GM19023 (cell line): Measurements from ENCODE around the gene MYBPHL.

ENCODE experiments used
- ATAC-seq: cut with Tn5 transposase; IDR thresholded peaks from one replicate; pipeline ENCODE4 v1.9.1; 2021; ENCODE audit warnings: mild to moderate bottlenecking, moderate library complexity; ENCODE audit not compliant: unreplicated experiment

The MYBPHL gene

DNA sequence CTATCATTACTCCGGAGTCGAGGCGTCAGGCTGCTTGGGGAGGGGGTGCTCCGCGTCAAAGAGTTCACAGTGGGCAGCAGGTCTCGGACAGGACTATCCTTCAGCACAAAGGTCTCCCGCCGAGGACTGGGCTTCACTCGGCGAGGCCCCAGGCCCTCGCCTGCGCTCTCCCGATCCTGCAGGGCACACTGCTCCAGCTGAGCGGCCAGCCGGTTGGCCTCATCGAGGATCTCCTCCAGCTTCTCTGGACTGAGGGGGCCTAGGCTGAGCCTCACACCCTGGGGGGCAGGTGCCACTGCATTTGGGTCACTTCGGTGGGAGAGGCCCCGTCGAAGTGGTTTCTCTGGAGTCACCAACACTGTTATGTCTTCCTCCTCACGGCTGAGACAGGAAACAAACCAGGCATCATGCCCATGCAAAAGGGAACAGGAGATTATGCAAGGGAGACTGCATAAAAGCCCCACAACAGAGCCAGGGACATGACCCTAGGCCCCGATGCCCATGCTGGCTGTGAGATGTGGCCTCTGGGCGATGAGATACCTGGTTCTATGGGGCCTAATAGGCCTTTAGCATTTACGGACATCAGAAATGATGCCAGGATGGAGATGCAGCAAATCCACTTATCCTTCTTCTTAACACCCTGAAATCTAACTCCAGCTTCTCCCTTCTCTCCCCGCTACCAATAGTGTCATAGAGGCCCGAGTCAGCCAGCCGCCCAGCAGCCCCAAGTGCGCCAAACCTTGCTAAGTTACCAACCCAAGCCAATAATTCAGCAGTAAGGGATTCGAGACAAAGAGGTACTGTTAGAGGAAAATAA, 24.9 kb downstream of the MYBPHL start:
- no peak for ATAC-seq

DNA sequence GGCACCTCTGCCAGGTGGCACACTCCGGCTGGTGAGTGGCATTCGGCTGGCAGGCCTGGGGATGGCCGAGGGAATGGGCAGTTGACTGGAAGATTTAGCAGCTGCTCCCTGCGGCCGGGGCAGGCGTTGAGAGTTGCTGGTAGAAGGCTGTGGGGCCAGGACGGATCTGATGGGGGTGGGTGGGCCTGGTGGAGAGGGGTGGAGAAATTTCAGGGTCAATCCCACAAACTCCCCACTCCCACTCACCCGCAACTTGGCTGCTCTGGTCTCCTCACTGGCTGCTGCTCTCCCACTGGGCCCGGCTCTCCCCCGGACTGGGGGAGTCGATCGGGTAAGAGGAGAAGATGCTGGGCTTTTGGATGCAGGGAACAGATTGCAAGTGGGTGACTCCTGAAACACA, 25.9 kb downstream of the MYBPHL start:
- ATAC-seq = no peak

DNA sequence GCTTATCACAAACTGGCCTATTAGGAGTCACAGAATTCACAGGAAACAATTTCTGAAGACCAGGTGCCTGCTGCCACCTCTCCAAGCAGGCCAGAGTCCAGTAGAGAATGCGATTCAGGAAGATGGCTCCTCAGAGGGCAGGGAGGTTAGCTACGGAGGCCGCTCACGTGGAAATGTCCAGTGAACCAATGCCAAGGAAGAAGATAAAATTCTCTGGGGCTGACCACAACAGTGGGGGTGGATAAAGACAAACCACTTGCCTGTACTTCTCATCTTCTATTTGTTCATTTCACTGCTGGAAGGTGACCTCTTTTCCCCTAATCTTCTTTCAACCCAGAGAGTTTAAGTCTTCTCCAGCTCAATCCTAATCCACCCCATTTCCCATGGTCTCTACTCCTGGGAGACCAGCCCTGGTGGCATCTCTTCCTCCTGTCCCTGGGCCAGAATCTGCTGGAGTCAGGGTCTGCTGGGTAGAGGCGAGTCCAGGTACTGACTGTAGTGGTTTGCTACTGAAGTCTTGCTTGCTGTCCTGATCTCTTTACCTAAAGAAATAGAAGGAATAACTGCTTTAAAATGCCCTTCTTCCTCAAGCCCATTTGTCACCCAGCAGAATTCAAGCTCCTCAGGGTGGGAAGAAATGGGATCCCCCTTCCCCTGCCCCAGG, 27.1 kb downstream of the MYBPHL start:
- ATAC-seq = no peak

DNA sequence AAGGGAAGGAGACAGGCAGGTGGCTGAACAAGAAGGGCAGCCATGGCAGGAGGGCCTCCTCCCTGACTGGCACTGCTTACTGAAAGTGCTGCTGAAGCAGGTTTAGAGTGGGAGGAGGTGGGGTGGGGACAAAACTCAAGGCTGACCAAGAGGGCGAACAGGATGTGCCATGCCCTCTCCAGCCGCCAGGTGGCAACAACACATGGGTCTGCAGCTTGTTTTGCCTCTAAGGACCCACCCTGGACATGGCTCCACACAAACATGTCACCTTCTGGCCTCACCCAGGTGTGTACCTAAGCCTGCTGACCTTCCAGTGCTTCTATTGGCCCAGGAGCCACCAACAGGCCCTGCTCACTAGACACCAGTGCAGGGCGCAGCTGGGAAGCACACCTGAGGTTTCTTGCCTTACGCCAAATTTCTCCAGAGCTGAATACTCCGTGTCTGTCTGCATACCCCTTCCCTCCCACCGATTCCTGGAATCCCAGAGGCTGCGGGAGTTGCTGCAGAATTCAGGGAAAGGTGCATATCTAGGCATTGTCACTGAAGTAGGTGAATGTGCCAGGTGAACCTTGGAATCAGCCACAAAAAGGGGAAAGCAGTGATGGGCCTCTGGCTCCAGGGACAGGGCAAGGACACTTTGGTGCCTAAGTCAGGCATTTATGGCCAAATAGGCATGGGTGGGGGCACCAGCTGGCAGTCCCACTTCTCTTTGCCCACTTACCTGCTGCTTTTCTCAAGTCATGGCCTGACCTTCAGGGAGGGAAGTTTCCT, 29.2 kb downstream of the MYBPHL start:
- peak; percentile 79 for ATAC-seq

DNA sequence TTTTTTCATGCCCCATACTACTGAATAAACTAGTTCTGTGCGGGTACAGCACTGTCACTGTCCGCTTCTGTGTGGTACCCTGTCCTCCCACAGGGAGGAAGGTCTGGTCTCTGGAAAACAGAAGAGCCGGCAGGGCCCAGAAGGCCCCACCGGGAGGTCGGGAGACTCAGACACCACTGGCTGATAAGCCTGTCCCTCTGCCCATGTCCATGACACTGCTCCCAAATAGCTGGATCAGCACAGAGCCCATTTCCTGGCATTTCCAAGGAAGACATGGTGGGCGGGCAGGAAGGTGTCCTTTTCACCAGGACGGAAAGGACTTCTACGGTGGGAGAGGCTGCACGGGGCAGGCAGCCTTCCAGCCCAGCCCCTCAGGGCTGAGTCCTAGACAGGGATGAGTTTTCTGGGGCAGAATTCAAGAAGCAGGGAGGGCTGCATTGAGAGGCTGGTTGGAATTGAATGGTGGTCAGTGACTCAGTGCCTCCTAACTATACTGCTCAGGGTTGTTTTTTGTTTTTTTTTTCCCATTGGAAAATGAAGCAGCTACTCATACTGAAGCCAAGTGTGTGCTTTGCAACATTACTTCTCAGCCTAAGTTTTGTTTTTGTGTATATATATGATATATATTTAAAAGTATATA, 31.0 kb downstream of the MYBPHL start:
- ATAC-seq = no peak

DNA sequence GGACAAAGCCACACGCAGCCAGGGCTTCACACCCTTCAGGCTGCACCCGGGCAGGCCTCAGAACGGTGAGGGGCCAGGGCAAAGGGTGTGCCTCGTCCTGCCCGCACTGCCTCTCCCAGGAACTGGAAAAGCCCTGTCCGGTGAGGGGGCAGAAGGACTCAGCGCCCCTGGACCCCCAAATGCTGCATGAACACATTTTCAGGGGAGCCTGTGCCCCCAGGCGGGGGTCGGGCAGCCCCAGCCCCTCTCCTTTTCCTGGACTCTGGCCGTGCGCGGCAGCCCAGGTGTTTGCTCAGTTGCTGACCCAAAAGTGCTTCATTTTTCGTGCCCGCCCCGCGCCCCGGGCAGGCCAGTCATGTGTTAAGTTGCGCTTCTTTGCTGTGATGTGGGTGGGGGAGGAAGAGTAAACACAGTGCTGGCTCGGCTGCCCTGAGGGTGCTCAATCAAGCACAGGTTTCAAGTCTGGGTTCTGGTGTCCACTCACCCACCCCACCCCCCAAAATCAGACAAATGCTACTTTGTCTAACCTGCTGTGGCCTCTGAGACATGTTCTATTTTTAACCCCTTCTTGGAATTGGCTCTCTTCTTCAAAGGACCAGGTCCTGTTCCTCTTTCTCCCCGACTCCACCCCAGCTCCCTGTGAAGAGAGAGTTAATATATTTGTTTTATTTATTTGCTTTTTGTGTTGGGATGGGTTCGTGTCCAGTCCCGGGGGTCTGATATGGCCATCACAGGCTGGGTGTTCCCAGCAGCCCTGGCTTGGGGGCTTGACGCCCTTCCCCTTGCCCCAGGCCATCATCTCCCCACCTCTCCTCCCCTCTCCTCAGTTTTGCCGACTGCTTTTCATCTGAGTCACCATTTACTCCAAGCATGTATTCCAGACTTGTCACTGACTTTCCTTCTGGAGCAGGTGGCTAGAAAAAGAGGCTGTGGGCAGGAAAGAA, 32.0 kb downstream of the MYBPHL start:
- no peak for ATAC-seq

DNA sequence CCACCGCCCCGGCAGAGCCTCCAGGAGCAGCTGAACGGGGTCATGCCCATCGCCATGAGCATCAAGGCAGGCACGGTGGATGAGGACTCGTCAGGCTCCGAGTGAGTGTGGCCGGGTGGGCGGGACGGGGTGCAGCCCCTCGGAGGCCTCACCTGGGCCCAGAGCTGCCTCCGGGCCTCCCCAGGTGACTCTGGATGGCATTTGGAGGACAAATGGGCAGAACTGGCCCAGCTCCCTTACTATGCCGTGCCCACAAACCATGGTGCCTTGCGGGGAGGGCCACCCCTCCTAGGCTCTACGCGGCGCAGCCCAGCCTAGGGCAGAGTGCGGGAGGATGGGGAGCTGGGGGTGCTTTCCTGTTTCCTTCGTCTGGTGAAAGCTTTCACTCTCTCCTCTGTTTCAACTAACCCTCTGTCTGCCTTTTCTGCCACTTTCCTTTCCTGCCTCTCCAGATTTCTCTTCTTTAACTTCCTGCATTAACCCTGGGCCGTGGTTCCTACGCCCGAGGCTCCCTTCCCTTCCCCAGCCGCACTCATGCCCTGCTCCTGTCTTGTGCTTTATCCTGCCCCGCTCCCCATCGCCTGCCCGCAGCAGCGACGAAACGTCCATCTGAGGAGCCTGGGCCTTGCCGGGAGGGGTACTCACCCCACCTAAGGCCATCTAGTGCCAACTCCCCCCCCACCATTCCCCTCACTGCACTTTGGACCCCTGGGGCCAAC, 33.1 kb downstream of the MYBPHL start:
- no peak for ATAC-seq

DNA sequence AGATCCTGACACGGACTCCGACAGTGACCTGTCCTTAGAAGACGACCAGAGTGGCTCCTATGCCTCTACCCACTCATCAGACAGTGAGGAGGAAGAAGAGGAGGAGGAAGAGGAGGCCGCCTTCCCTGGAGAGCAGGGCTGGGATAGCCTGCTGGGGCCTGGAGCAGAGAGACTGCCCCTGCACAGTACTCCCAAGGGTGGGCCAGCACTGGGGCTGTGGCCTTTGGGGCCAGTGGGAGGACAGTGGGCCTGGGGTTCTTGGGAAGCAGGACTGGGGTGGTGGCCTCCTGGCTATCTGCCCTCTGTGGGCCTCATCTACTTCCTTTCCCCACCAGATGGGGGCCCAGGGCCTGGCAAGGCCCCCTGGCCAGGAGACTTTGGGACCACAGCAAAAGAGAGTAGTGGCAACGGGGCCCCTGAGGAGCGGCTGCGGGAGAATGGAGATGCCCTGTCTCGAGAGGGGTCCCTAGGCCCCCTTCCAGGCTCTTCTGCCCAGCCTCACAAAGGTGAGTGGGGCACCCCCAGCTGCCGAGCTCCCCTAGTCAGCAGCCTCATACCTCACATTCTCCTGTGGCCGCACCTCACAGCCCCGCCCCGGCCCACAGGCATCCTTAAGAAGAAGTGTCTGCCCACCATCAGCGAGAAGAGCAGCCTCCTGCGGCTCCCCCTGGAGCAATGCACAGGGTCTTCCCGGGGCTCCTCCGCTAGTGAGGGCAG, 33.8 kb downstream of the MYBPHL start:
- ATAC-seq = no peak

DNA sequence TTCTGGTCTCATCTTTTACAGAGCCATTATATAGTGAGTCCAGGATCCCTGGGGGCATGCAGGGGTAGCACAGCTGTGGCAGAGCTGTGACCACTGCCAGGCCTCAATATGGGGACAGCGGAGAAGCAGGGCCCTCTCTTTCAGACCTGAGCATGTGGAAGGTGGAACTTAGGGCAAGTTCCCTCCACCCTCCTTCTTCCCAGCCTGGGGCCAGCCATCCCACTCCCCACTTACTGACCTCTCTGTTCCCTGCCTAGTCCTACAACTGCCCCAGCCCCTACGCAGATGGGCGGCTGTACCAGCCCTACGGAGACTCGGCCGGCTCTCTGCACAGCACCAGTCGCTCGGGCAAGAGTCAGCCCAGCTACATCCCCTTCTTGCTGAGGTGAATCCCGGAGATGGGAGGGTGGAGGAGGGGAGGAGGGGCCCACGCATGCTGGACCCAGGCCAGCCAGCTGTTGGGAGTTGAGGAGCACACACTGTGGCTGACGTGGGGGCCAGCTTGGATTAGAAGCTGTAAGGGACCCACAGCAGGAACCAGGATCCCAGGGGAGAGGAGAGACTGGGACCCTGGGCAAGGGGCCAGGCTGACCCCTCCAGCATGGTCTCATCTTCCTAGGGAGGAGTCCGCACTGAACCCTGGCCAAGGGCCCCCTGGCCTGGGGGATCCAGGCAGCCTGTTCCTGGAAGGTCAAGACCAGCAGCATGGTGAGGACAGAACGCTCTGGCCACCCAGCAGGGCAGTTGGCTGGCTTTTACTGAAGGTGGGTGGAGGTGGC, 34.6 kb downstream of the MYBPHL start:
- no peak for ATAC-seq

DNA sequence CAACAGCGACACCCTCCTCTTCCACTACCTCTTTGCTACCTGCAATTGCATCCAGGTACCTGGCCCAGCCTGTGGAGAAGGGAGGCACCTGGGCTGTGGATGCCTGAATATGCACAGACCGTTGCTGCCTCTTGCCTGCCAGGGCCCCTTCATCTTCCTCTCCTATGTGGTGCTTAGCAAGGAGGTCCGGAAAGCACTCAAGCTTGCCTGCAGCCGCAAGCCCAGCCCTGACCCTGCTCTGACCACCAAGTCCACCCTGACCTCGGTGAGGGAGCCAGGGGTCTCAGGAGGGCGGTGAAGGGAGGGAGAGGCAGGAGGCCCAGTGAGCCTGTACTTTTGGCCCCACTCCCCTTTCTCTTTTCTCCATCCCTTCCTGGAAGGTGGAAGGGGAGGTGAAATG, 35.4 kb downstream of the MYBPHL start:
- ATAC-seq = no peak

DNA sequence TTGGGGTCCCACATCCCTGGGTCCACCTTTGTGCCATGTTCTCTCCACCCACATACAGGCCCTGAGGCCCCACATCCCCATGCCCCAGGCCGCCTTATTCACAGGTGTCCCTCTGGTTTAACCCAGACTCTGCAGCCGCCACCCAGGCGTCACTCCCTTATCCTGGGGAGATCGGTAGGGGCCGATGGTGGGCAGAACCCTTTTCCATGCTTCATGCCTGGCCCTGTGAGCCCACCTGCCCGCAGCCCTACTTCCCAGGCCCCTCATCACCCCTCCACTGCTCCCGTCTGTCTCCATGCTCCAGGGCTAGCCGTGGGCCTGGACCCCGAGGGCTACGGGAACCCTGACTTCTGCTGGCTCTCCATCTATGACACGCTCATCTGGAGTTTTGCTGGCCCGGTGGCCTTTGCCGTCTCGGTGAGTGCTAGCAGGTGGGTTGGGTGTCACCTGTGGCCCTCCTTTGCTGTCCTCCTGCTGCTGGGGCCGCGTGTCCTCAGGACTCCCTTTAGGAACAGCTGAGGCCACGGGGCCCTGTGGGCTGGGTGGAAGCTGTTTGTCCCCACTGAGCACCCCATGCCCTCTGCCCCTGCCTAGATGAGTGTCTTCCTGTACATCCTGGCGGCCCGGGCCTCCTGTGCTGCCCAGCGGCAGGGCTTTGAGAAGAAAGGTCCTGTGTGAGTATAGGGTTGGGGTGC, 36.0 kb downstream of the MYBPHL start:
- no peak for ATAC-seq

DNA sequence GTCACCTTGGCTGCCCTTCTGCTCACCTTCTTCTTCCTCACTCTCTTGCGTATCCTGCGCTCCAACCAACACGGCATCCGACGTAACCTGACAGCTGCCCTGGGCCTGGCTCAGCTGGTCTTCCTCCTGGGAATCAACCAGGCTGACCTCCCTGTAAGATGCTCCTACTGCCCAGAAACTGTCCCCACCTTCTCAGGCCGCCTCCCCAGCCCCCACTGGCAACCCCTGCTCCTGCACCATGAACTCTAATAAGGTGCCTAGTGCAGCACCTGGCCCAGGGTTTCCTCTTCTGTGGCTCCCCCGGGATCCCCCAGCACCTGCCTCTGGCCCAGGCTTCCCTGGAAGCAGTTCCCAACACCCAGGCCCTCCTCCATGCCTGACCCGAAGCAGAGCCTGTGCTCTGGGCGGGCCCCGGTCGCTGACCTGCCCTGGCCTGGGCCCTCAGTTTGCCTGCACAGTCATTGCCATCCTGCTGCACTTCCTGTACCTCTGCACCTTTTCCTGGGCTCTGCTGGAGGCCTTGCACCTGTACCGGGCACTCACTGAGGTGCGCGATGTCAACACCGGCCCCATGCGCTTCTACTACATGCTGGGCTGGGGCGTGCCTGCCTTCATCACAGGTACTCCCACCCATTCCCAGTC, 36.7 kb downstream of the MYBPHL start:
- no peak for ATAC-seq

DNA sequence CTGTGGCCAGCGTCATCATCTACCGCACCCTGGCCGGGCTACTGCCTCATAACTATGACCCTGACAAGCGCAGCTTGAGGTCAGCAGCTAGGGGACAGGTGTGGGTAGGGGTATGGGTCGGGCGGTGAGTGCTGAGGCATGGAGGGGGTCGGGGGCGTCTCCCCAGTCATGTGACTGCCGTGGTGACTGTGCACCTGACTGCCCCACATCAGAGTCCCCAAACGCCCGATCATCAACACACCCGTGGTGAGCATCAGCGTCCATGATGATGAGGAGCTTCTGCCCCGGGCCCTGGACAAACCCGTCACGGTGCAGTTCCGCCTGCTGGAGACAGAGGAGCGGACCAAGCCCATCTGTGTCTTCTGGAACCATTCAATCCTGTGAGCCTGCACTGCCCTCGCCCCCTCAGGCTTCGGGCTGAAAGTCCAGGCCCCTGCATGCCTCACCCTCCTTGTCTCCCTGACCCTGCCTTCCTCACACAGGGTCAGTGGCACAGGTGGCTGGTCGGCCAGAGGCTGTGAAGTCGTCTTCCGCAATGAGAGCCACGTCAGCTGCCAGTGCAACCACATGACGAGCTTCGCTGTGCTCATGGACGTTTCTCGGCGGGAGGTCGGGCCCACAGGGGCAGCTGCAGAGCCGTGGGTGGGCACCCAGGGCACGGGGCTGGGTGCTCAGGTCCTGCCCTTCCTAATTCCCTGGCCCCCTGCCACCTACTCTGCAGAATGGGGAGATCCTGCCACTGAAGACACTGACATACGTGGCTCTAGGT, 37.4 kb downstream of the MYBPHL start:
- ATAC-seq = no peak

DNA sequence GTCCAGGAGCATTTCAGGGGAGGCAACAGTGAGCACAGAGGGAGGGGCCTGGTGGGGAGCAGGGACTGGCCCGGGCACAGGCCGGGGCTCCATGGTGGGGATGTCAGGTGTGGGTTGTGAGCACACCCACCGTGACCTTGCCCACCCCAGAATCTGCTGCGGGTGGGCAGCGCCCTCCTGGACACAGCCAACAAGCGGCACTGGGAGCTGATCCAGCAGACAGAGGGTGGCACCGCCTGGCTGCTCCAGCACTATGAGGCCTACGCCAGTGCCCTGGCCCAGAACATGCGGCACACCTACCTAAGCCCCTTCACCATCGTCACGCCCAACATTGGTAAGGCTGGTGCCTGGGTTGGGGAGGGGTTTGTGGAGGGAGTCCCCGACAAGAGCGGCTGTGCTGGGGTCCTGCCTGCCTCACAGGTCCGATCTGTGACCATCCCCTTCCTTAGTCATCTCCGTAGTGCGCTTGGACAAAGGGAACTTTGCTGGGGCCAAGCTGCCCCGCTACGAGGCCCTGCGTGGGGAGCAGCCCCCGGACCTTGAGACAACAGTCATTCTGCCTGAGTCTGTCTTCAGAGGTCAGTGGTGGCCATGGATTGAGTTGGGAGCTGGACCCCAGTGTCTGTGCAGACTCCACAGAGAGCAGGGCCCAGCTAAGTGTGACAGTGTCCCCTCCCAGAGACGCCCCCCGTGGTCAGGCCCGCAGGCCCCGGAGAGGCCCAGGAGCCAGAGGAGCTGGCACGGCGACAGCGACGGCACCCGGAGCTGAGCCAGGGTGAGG, 38.2 kb downstream of the MYBPHL start:
- ATAC-seq = no peak

DNA sequence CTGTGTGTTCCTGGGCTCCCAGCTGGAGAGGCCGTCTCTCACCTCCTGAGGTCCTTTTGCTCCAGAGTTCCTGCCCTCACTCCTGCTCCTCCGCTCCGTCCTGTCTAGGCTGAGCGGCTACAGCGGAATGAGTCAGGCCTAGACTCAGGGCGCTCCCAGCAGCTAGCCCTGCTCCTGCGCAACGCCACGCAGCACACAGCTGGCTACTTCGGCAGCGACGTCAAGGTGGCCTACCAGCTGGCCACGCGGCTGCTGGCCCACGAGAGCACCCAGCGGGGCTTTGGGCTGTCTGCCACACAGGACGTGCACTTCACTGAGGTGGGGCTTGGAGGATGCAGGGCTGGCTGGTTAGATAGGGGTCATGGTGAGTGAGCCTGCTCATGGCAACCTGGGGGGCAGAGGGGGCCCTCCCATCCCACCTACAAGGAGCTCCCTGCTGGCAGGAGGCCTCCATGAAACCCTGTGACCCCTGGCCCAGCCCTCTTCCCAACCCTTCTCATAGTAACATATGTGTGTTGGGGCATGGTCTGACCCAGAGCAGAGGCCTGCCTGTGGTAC, 39.0 kb downstream of the MYBPHL start:
- ATAC-seq = no peak
